WTC11 (cell line): ENCODE data around the gene SEMA6C. TPM values are rescaled to one million over a fixed set of nuclear protein-coding genes. Genes with fewer than 3 reads are reported as not detected.
A peak's percentile ranks its signal among the peaks of the same experiment; 100 is the strongest.

Experiments
- ATAC-seq: fragments of 200-7000 bp; cut with Tn5 transposase; 2 replicates; pipeline ENCODE4 v1.10.0; 2021; ENCODE audit warnings: mild to moderate bottlenecking, moderate library complexity
- CTCF ChIA-PET: fragments of 300-600 bp; sonication (Branson Sonifier 250); formaldehyde crosslinking; loops from one replicate; lab custom pipeline; 2021; ENCODE audit warnings: antibody characterized with exemption; lab: Charles Lee
- POLR2A ChIA-PET: fragments of 350-600 bp; sonication (Branson Sonifier 250); formaldehyde crosslinking; loops from one replicate; lab custom pipeline; 2021; ENCODE audit warnings: antibody characterized with exemption; lab: Charles Lee
- DNase-seq: peaks from one replicate; pipeline ENCODE4 v3.0.0; 2021; ENCODE audit warnings: low spot score
- H3K27ac Mint-ChIP-seq: 2 replicates; pipeline ENCODE4 v1.8.0; 2021; ENCODE audit warnings: mixed read lengths
- H3K27me3 Mint-ChIP-seq: 2 replicates; pipeline ENCODE4 v1.8.0; 2021; ENCODE audit warnings: low read depth, mild to moderate bottlenecking, moderate library complexity, mixed read lengths
- H3K36me3 Mint-ChIP-seq: 2 replicates; pipeline ENCODE4 v1.8.0; 2021; ENCODE audit warnings: mixed read lengths
- H3K4me1 Mint-ChIP-seq: 2 replicates; pipeline ENCODE4 v1.8.0; 2022; ENCODE audit warnings: mixed read lengths
- H3K4me3 Mint-ChIP-seq: 2 replicates; pipeline ENCODE4 v1.8.0; 2021; ENCODE audit warnings: mild to moderate bottlenecking, moderate library complexity, mixed read lengths
- H3K9me3 Mint-ChIP-seq: 2 replicates; pipeline ENCODE4 v1.8.0; 2021; ENCODE audit warnings: mixed read lengths
- ATF6 ChIP-seq: sonication (generic); formaldehyde crosslinking; IDR thresholded peaks from 2 replicates; pipeline ENCODE4 v1.8.1; 2023; ENCODE audit warnings: mild to moderate bottlenecking, missing genetic modification reagents
- CREM ChIP-seq: sonication (generic); formaldehyde crosslinking; IDR thresholded peaks from 2 replicates; pipeline ENCODE4 v1.8.1; 2022; ENCODE audit warnings: mild to moderate bottlenecking, missing genetic modification reagents, moderate library complexity
- ELF4 ChIP-seq: sonication (generic); formaldehyde crosslinking; IDR thresholded peaks from 2 replicates; pipeline ENCODE4 v1.8.1; 2022; ENCODE audit warnings: low read depth, mild to moderate bottlenecking, moderate library complexity, missing genetic modification reagents
- FOXP1 ChIP-seq: sonication (generic); formaldehyde crosslinking; IDR thresholded peaks from 2 replicates; pipeline ENCODE4 v1.8.0; 2022; ENCODE audit warnings: missing genetic modification reagents, mild to moderate bottlenecking, moderate library complexity, borderline replicate concordance
- GRHL2 ChIP-seq: fragments of 250-450 bp; sonication (Bioruptor Pico); IDR thresholded peaks from 2 replicates; pipeline ENCODE4 v1.8.0; 2022; ENCODE audit warnings: mild to moderate bottlenecking, moderate library complexity; ENCODE audit not compliant: insufficient replicate concordance, severe bottlenecking
- GTF2I ChIP-seq: fragments of 250-450 bp; sonication (Bioruptor Pico); conservative IDR thresholded peaks from 2 replicates; pipeline ENCODE4 v1.4.0; 2021; ENCODE audit warnings: mild to moderate bottlenecking
- PRRX2 ChIP-seq: fragments of 250-450 bp; sonication (Bioruptor Pico); IDR thresholded peaks from 2 replicates; pipeline ENCODE4 v1.8.0; 2021; ENCODE audit warnings: mild to moderate bottlenecking
- ZBTB43 ChIP-seq: sonication (generic); formaldehyde crosslinking; IDR thresholded peaks from 2 replicates; pipeline ENCODE4 v1.8.1; 2023; ENCODE audit warnings: mild to moderate bottlenecking, missing genetic modification reagents
- ZNF121 ChIP-seq: sonication (generic); formaldehyde crosslinking; IDR thresholded peaks from 2 replicates; pipeline ENCODE4 v1.8.0; 2023; ENCODE audit warnings: missing genetic modification reagents
- ZNF416 ChIP-seq: fragments of 250-450 bp; sonication (Bioruptor Pico); IDR thresholded peaks from 2 replicates; pipeline ENCODE4 v1.9.0; 2021; ENCODE audit warnings: mild to moderate bottlenecking, inconsistent platforms
- total RNA-seq: library from RNA; stranded (reverse); gene quantifications from 3 replicates; pipeline ENCODE4 v1.2.3, GENCODE V29; 2021
- TF ChIP-seq, protein P1 (sequence below): sonication (generic); formaldehyde crosslinking; conservative IDR thresholded peaks from 2 replicates; pipeline ENCODE4 v1.8.1; 2023; ENCODE audit warnings: mild to moderate bottlenecking, low read depth, missing genetic modification reagents, moderate library complexity
- TF ChIP-seq, protein P2 (sequence below): sonication (generic); formaldehyde crosslinking; IDR thresholded peaks from 2 replicates; pipeline ENCODE4 v1.8.1; 2022; ENCODE audit warnings: mild to moderate bottlenecking, missing genetic modification reagents, moderate library complexity, borderline replicate concordance
- TF ChIP-seq, protein P3 (sequence below): sonication (generic); formaldehyde crosslinking; IDR thresholded peaks from 2 replicates; pipeline ENCODE4 v1.8.1; 2022; ENCODE audit warnings: low read depth, missing genetic modification reagents, borderline replicate concordance
- TF ChIP-seq, protein P4 (sequence below): fragments of 250-450 bp; sonication (Bioruptor Pico); IDR thresholded peaks from 2 replicates; pipeline ENCODE4 v1.9.0; 2021; ENCODE audit warnings: mild to moderate bottlenecking

The SEMA6C gene
- total RNA-seq, 1 experiment from 2014 or later = 21.0 TPM

GRCh38 chr1:151171190-151171589, 24.8 kb upstream of the SEMA6C start (continued):
- TF ChIP-seq, protein P1, sequence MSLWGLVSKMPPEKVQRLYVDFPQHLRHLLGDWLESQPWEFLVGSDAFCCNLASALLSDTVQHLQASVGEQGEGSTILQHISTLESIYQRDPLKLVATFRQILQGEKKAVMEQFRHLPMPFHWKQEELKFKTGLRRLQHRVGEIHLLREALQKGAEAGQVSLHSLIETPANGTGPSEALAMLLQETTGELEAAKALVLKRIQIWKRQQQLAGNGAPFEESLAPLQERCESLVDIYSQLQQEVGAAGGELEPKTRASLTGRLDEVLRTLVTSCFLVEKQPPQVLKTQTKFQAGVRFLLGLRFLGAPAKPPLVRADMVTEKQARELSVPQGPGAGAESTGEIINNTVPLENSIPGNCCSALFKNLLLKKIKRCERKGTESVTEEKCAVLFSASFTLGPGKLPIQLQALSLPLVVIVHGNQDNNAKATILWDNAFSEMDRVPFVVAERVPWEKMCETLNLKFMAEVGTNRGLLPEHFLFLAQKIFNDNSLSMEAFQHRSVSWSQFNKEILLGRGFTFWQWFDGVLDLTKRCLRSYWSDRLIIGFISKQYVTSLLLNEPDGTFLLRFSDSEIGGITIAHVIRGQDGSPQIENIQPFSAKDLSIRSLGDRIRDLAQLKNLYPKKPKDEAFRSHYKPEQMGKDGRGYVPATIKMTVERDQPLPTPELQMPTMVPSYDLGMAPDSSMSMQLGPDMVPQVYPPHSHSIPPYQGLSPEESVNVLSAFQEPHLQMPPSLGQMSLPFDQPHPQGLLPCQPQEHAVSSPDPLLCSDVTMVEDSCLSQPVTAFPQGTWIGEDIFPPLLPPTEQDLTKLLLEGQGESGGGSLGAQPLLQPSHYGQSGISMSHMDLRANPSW (CRISPR knock-in tag) = no peak
- TF ChIP-seq ATF6 (CRISPR knock-in tag) (no peak), ELF4 (CRISPR knock-in tag) (no peak), ZNF121 (no peak)
- TF ChIP-seq, all 79 proteins: peak for 0

DNA sequence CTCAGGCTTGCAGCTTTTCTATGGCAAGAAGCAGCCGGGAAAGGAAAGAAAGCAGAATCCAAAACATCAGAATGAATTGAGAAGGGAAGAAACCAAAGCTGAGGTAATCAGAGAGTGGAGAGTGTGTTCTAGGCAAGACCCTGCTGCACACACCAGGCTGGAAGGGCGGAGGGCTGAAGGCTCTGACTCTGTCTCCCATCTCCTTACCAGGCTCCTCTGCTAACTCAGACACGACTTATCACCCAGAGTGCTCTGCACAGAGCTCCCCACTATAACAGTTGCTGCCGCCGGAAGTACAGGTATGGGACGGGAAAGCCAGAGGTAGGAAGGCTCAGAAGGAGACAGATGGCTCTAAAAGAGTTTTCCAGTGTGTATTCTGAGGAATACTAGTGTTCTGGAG, 20.7 kb upstream of the SEMA6C start:
- H3K27ac Mint-ChIP-seq = peak overlapping the region; percentile 63

More for the DNA sequence above, 20.7 kb upstream of the SEMA6C start:
- peaks cover 15% of the 10 kb centered on the region for H3K4me1 Mint-ChIP-seq
- TF ChIP-seq, protein P2, sequence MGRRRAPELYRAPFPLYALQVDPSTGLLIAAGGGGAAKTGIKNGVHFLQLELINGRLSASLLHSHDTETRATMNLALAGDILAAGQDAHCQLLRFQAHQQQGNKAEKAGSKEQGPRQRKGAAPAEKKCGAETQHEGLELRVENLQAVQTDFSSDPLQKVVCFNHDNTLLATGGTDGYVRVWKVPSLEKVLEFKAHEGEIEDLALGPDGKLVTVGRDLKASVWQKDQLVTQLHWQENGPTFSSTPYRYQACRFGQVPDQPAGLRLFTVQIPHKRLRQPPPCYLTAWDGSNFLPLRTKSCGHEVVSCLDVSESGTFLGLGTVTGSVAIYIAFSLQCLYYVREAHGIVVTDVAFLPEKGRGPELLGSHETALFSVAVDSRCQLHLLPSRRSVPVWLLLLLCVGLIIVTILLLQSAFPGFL (CRISPR knock-in tag) = no peak
- TF ChIP-seq ZBTB43 (CRISPR knock-in tag) = no peak
- TF ChIP-seq, protein P3, sequence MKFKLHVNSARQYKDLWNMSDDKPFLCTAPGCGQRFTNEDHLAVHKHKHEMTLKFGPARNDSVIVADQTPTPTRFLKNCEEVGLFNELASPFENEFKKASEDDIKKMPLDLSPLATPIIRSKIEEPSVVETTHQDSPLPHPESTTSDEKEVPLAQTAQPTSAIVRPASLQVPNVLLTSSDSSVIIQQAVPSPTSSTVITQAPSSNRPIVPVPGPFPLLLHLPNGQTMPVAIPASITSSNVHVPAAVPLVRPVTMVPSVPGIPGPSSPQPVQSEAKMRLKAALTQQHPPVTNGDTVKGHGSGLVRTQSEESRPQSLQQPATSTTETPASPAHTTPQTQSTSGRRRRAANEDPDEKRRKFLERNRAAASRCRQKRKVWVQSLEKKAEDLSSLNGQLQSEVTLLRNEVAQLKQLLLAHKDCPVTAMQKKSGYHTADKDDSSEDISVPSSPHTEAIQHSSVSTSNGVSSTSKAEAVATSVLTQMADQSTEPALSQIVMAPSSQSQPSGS (CRISPR knock-in tag) = no peak
- TF ChIP-seq, protein P1 (CRISPR knock-in tag) = no peak
- no peak for TF ChIP-seq PRRX2 (CRISPR knock-in tag)
- no peak for TF ChIP-seq GTF2I (CRISPR knock-in tag)
- TF ChIP-seq, protein P4, sequence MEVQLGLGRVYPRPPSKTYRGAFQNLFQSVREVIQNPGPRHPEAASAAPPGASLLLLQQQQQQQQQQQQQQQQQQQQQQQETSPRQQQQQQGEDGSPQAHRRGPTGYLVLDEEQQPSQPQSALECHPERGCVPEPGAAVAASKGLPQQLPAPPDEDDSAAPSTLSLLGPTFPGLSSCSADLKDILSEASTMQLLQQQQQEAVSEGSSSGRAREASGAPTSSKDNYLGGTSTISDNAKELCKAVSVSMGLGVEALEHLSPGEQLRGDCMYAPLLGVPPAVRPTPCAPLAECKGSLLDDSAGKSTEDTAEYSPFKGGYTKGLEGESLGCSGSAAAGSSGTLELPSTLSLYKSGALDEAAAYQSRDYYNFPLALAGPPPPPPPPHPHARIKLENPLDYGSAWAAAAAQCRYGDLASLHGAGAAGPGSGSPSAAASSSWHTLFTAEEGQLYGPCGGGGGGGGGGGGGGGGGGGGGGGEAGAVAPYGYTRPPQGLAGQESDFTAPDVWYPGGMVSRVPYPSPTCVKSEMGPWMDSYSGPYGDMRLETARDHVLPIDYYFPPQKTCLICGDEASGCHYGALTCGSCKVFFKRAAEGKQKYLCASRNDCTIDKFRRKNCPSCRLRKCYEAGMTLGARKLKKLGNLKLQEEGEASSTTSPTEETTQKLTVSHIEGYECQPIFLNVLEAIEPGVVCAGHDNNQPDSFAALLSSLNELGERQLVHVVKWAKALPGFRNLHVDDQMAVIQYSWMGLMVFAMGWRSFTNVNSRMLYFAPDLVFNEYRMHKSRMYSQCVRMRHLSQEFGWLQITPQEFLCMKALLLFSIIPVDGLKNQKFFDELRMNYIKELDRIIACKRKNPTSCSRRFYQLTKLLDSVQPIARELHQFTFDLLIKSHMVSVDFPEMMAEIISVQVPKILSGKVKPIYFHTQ (CRISPR knock-in tag) = no peak
- TF ChIP-seq FOXP1 = no peak
- no peak for TF ChIP-seq ZNF416
- no peak for TF ChIP-seq CREM
- TF ChIP-seq ATF6 (CRISPR knock-in tag) = no peak
- no peak for TF ChIP-seq GRHL2 (CRISPR knock-in tag)
- TF ChIP-seq, all 79 proteins: peak for 0
- DNase-seq = no peak
- ChIA-PET CTCF (interaction anchor here (1.6 to 4.1 kb wide), 2 partner anchors 9 to 67 kb away, joined by 7 to 39 read pairs; partner anchors contain the start of gene TMOD4), POLR2A (no interaction called here)
- peaks cover 19% of the 10 kb centered on the region for H3K36me3 Mint-ChIP-seq
- no peaks in the 10 kb centered on the region; the same call in 1 of the 2 replicates for H3K27me3 Mint-ChIP-seq
- H3K4me3 Mint-ChIP-seq = peak overlapping the region; percentile 99
- no peaks in the 10 kb centered on the region for H3K9me3 Mint-ChIP-seq
- no peak for ATAC-seq
